Prostate gland (tissue), 1 donor: Measurements from ENCODE around the gene MCM6.

Source experiments
- POLR2A ChIP-seq: fragments of 450-650 bp; IDR thresholded peaks from one replicate; pipeline ENCODE4 v1.6.1; 2016; ENCODE audit warnings: antibody characterized with exemption, mild to moderate bottlenecking
- POLR2AphosphoS5 ChIP-seq: sonication (generic); formaldehyde crosslinking; IDR thresholded peaks from one replicate; pipeline ENCODE4 v1.6.1; 2017; ENCODE audit warnings: antibody characterized with exemption

DNA sequence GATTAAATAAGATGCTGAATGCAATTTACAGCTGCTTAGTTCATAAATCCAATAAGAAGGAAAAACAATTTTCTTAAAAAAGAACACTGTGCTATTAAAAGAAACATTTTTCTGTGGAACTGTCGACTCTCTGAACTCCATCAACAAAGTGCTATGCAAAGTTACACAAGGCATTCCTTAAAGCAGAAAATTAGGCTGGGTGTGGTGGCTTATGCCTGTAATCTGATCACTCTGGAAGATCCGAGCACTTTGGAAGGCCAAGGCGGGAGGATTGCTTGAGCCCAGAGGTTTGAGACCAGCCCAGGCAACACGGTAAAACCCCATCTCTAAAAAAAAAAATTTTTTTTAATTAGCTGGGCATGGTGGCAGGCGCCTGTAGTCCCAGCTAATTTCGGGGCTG, 13.0 kb downstream of the MCM6 start:
- TF ChIP-seq POLR2AphosphoS5 (no peak), POLR2A (no peak)
